HCT116 (cell line): ENCODE results near the gene SLC25A52. TPM values are rescaled to one million over a fixed set of nuclear protein-coding genes. Genes with fewer than 3 reads are reported as not detected.

Source experiments
- ATAC-seq: fragments of 200-7000 bp; cut with Tn5 transposase; 2 replicates; pipeline ENCODE4 v1.9.1; 2020; ENCODE audit warnings: mild to moderate bottlenecking, moderate library complexity
- BruUV-seq: library from RNA; stranded (reverse); fragments of 400-500 nt; replicated peaks from 2 replicates; lab custom pipeline; 2021; lab: Mats Ljungman, UMichigan
- CTCF ChIA-PET: fragments of 300-600 bp; sonication (Branson Sonifier 250); formaldehyde crosslinking; loops from one replicate; lab custom pipeline; 2021; ENCODE audit warnings: antibody characterized with exemption; lab: Charles Lee
- POLR2A ChIA-PET: fragments of 300-600, 350-600 bp; sonication (Branson Sonifier 250); formaldehyde crosslinking; loops from one replicate; lab custom pipeline; 2021; ENCODE audit warnings: antibody characterized with exemption; lab: Charles Lee
- RAD21 ChIA-PET, 2 experiments: fragments of 300-600 bp; sonication (Branson Sonifier 250); formaldehyde crosslinking; loops; one replicate each; lab custom pipeline; 2023; ENCODE audit warnings: low total read pairs in 2 of 2; ENCODE audit not compliant: uncharacterized antibody in 2 of 2, unreplicated experiment in 2 of 2, low non-redundant PET in 1 of 2; lab: Charles Lee
- DNase-seq: peaks from one replicate; pipeline ENCODE4 v3.0.0-alpha.2; 2010; ENCODE audit warnings: low read depth, low spot score
- H2AFZ ChIP-seq: fragments of 200-600 bp; shearing (Covaris generic), sonication (generic); 2 replicates; pipeline ENCODE4 v1.6.1; 2017; ENCODE audit warnings: low read depth, mixed run types, mixed read lengths, antibody characterized with exemption, low read length; ENCODE audit not compliant: poor library complexity, severe bottlenecking
- H3K27ac ChIP-seq: 2 replicates; pipeline ENCODE4 v1.5.1; 2012; ENCODE audit warnings: low read depth, low read length
- H3K27me3 ChIP-seq: fragments of 200-600 bp; sonication (generic); 2 replicates; pipeline ENCODE4 v1.6.1; 2016; ENCODE audit warnings: mixed run types, low read length, mixed read lengths; ENCODE audit not compliant: insufficient read depth
- H3K36me3 ChIP-seq, 2 experiments: fragments of 200-500 bp in 1 of 2; fragments of 200-600 bp in 1 of 2; sonication (Bioruptor generic) in 1 of 2; sonication (generic) in 1 of 2; 2 replicates each; pipeline versions ENCODE4 v1.5.1 to v1.6.1; 2014 to 2016; ENCODE audit warnings: low read length in 2 of 2, inconsistent platforms in 1 of 2, mixed read lengths in 1 of 2, mixed run types in 1 of 2; ENCODE audit not compliant: insufficient read depth in 2 of 2, control insufficient read depth in 1 of 2
- H3K4me1 ChIP-seq, 2 experiments: fragments of 200-600 bp in 1 of 2; sonication (generic) in 1 of 2; 2 replicates each; pipeline versions ENCODE4 v1.5.1 to v1.6.1; 2012 to 2017; ENCODE audit warnings: low read length in 2 of 2, inconsistent platforms in 1 of 2, mild to moderate bottlenecking in 1 of 2, mixed read lengths in 1 of 2, mixed run types in 1 of 2, moderate library complexity in 1 of 2; ENCODE audit not compliant: insufficient read depth in 2 of 2, control insufficient read depth in 1 of 2
- H3K4me2 ChIP-seq: fragments of 200-600 bp; sonication (generic); 2 replicates; pipeline ENCODE4 v1.6.1; 2017; ENCODE audit warnings: mixed run types, low read length, mixed read lengths
- H3K4me3 ChIP-seq, 2 experiments: fragments of 200-600 bp in 1 of 2; sonication (generic) in 1 of 2; replicated peaks in 1 of 2; 2 replicates each; pipeline ENCODE4 v1.5.1; 2011 to 2016; ENCODE audit warnings: low read length in 2 of 2, control low read depth in 1 of 2, low read depth in 1 of 2, mild to moderate bottlenecking in 1 of 2, mixed read lengths in 1 of 2, mixed run types in 1 of 2
- H3K79me2 ChIP-seq: fragments of 200-600 bp; sonication (generic); 2 replicates; pipeline ENCODE4 v1.6.1; 2017; ENCODE audit warnings: mild to moderate bottlenecking, mixed run types, low read length, moderate library complexity, mixed read lengths; ENCODE audit not compliant: insufficient read depth
- H3K9ac ChIP-seq: fragments of 200-600 bp; sonication (generic); 2 replicates; pipeline ENCODE4 v1.6.1; 2016; ENCODE audit warnings: low read length, mixed read lengths
- H3K9me2 ChIP-seq: fragments of 200-600 bp; sonication (generic), shearing (Covaris generic); 2 replicates; pipeline ENCODE4 v1.6.1; 2017; ENCODE audit warnings: mixed run types, mild to moderate bottlenecking, moderate library complexity; ENCODE audit not compliant: insufficient read depth
- H3K9me3 ChIP-seq, 2 experiments: fragments of 200-500 bp in 1 of 2; fragments of 200-600 bp in 1 of 2; sonication (Bioruptor generic) in 1 of 2; sonication (generic) in 1 of 2; 2 replicates each; pipeline ENCODE4 v1.6.1; 2014 to 2017; ENCODE audit warnings: low read length in 2 of 2, mixed read lengths in 2 of 2, inconsistent platforms in 1 of 2, low read depth in 1 of 2, mild to moderate bottlenecking in 1 of 2, mixed run types in 1 of 2, moderate library complexity in 1 of 2; ENCODE audit not compliant: control insufficient read depth in 1 of 2, insufficient read depth in 1 of 2
- H4K20me1 ChIP-seq: fragments of 200-600 bp; sonication (generic), shearing (Covaris generic); 2 replicates; pipeline ENCODE4 v1.6.1; 2017; ENCODE audit warnings: mixed run types, mild to moderate bottlenecking, moderate library complexity; ENCODE audit not compliant: insufficient read depth
- ATF3 ChIP-seq: IDR thresholded peaks from 2 replicates; pipeline ENCODE4 v1.6.1; 2012
- CBX3 ChIP-seq: IDR thresholded peaks from 2 replicates; pipeline ENCODE4 v1.6.1; 2012; ENCODE audit warnings: low read depth
- CEBPB ChIP-seq: IDR thresholded peaks from 2 replicates; pipeline ENCODE4 v1.6.1; 2012; ENCODE audit warnings: low read depth
- CTCF ChIP-seq, 3 experiments: fragments of 200-600 bp in 1 of 3; sonication (generic) in 1 of 3; IDR thresholded peaks in 2 of 3; conservative IDR thresholded peaks in 1 of 3; 2 replicates each; pipeline ENCODE4 v1.5.1; 2012 to 2017; ENCODE audit warnings: low read depth in 2 of 3, low read length in 2 of 3, antibody characterized with exemption in 1 of 3, borderline replicate concordance in 1 of 3, control low read depth in 1 of 3, mild to moderate bottlenecking in 1 of 3, mixed read lengths in 1 of 3, mixed run types in 1 of 3, moderate library complexity in 1 of 3; ENCODE audit not compliant: insufficient read depth in 1 of 3
- EGR1 ChIP-seq: IDR thresholded peaks from 2 replicates; pipeline ENCODE4 v1.6.1; 2012; ENCODE audit warnings: low read depth
- EZH2 ChIP-seq: fragments of 200-600 bp; sonication (generic); IDR thresholded peaks from 2 replicates; pipeline ENCODE4 v1.6.1; 2017; ENCODE audit warnings: antibody characterized with exemption, mixed run types
- EZH2phosphoT487 ChIP-seq: fragments of 200-600 bp; IDR thresholded peaks from 2 replicates; pipeline ENCODE4 v1.6.1; 2018; ENCODE audit warnings: antibody characterized with exemption, borderline replicate concordance
- FOSL1 ChIP-seq: IDR thresholded peaks from 2 replicates; pipeline ENCODE4 v1.6.1; 2012; ENCODE audit warnings: low read depth
- JUND ChIP-seq: IDR thresholded peaks from 2 replicates; pipeline ENCODE4 v1.6.1; 2012
- MAX ChIP-seq: IDR thresholded peaks from 2 replicates; pipeline ENCODE4 v1.6.1; 2012
- POLR2A ChIP-seq: IDR thresholded peaks from 2 replicates; pipeline ENCODE4 v1.7.0; 2011; ENCODE audit warnings: borderline replicate concordance; ENCODE audit not compliant: insufficient read depth, insufficient read length; ENCODE audit errors: extremely low read depth
- POLR2AphosphoS5 ChIP-seq: IDR thresholded peaks from 2 replicates; pipeline ENCODE4 v1.6.1; 2011; ENCODE audit warnings: mild to moderate bottlenecking, low read depth, low read length, moderate library complexity
- RAD21 ChIP-seq: IDR thresholded peaks from 2 replicates; pipeline ENCODE4 v1.6.1; 2012; ENCODE audit warnings: low read depth, mild to moderate bottlenecking
- SIN3A ChIP-seq: IDR thresholded peaks from 2 replicates; pipeline ENCODE4 v1.6.1; 2012; ENCODE audit warnings: low read depth
- SP1 ChIP-seq: IDR thresholded peaks from 2 replicates; pipeline ENCODE4 v1.6.1; 2012; ENCODE audit warnings: low read depth
- SRF ChIP-seq: IDR thresholded peaks from 2 replicates; pipeline ENCODE4 v1.6.1; 2012; ENCODE audit warnings: low read depth
- ZFX ChIP-seq: fragments of 450-650 bp; IDR thresholded peaks from 2 replicates; pipeline ENCODE4 v1.6.1; 2017
- ZNF274 ChIP-seq: fragments of 200-500 bp; sonication (Bioruptor generic); IDR thresholded peaks from 2 replicates; pipeline ENCODE4 v1.6.1; 2014; ENCODE audit warnings: mild to moderate bottlenecking, low read depth, low read length, inconsistent platforms
- intact Hi-C: fragments of 100-400 bp; cut with micrococcal nuclease; formaldehyde crosslinking; loops from 2 replicates; pipeline ENCODE4 v1.10.0; 2022
- total RNA-seq: library from RNA; stranded (reverse); gene quantifications from one replicate; pipeline ENCODE4 v1.2.1, GENCODE V29; 2021; ENCODE audit not compliant: unreplicated experiment

The SLC25A52 gene
- total RNA-seq, 1 experiment from 2014 or later, result not detected

- CTCF ChIA-PET, result no interaction called here
- Histone ChIP-seq H4K20me1 (no peaks in the 10 kb centered on the region), H3K9me3 (peaks cover 6 to 7% of the 10 kb centered on the region in 2 experiments; a peak in 2 of 4 replicates), H3K9me2 (no peaks in the 10 kb centered on the region), H3K9ac (no peak overlapping the region), H3K79me2 (no peaks in the 10 kb centered on the region), H3K4me2 (no peak overlapping the region), H3K36me3 (no peaks in the 10 kb centered on the region), H3K27ac (no peak overlapping the region), H3K4me1 (no peaks in the 10 kb centered on the region), H2AFZ (no peak overlapping the region), H3K27me3 (no peaks in the 10 kb centered on the region), H3K4me3 (no peak overlapping the region)
- intact Hi-C loops, result loop anchor here (10.0 kb wide), 3 partner anchors 235 to 745 kb away; no protein-coding TSS in a partner anchor
- ATAC-seq (no peak), DNase-seq (no peak)
- POLR2A ChIA-PET, result no interaction called here
- TF ChIP-seq POLR2AphosphoS5 (no peak), MAX (no peak), EZH2 (no peak), ATF3 (no peak), POLR2A (no peak)
- RAD21 ChIA-PET, result no interaction called here
- no TSS peak for BruUV-seq
Measured at GRCh38 chr18:31719363-31720006, 41.2 kb downstream of the SLC25A52 start.

GRCh38 chr18:31718386-31718785 lies 42.3 kb downstream of the SLC25A52 start:
- Histone ChIP-seq H3K27me3 (no peaks in the 10 kb centered on the region), H3K9me2 (no peaks in the 10 kb centered on the region), H3K4me3 (no peak overlapping the region), H3K9me3 (peaks cover 6 to 7% of the 10 kb centered on the region in 2 experiments; a peak in 2 of 4 replicates), H4K20me1 (no peaks in the 10 kb centered on the region), H3K4me1 (no peaks in the 10 kb centered on the region), H3K27ac (no peak overlapping the region), H2AFZ (no peak overlapping the region), H3K36me3 (no peaks in the 10 kb centered on the region), H3K9ac (no peak overlapping the region), H3K79me2 (no peaks in the 10 kb centered on the region), H3K4me2 (no peak overlapping the region)
- ATAC-seq (no peak), DNase-seq (no peak)
- intact Hi-C loops, result no loop called here
- no TSS peak for BruUV-seq
- ChIA-PET POLR2A (no interaction called here), RAD21 (no interaction called here), CTCF (no interaction called here)
- no peak for TF ChIP-seq SP1
- TF ChIP-seq SRF, result no peak
- no peak for TF ChIP-seq MAX
- no peak for TF ChIP-seq FOSL1
- no peak for TF ChIP-seq EGR1
- no peak for TF ChIP-seq POLR2A
- TF ChIP-seq ATF3, result no peak
- TF ChIP-seq ZNF274, result no peak
- no peak for TF ChIP-seq EZH2phosphoT487
- TF ChIP-seq CBX3, result no peak
- no peak for TF ChIP-seq ZFX
- TF ChIP-seq SIN3A, result no peak
- no peak for TF ChIP-seq JUND
- TF ChIP-seq CEBPB, result no peak
- no peak for TF ChIP-seq CTCF (IDR thresholded peaks at IDR 0.05 in 2 of 3, conservative IDR thresholded peaks at IDR 0.05 in 1 of 3; ENCODE audit: borderline replicate concordance in 1 of 3, insufficient read depth in 1 of 3, low read depth in 2 of 3, low read length in 2 of 3)
- TF ChIP-seq RAD21, result no peak
